Left forelimb (tissue), 1 donor: ENCODE measurements around the gene TMEM161B.
"Not testable (repeated sequence)": the region's sequence is repeated elsewhere in the genome, so short reads cannot be mapped to it uniquely, and the experiment has no call there.

ENCODE experiments used
- DNase-seq: peaks from one replicate; pipeline ENCODE4 v3.0.0-alpha.2; 2018; ENCODE audit warnings: low spot score

Gene TMEM161B

GRCh38 chr5:88248743-88249540 is 19.7 kb downstream of the TMEM161B start:
- DNase-seq: no peak

GRCh38 chr5:88248094-88248493 is 20.6 kb downstream of the TMEM161B start:
- no peak for DNase-seq

GRCh38 chr5:88245893-88246244 is 22.8 kb downstream of the TMEM161B start:
- DNase-seq: no peak

GRCh38 chr5:88245241-88245892 is 23.3 kb downstream of the TMEM161B start:
- no peak for DNase-seq

GRCh38 chr5:88244686-88245085 is 24.0 kb downstream of the TMEM161B start:
- DNase-seq: no peak

GRCh38 chr5:88243493-88243892 is 25.2 kb downstream of the TMEM161B start:
- not testable (repeated sequence) for DNase-seq

GRCh38 chr5:88238732-88239131 is 29.9 kb downstream of the TMEM161B start:
- no peak for DNase-seq

GRCh38 chr5:88236866-88237642 is 31.6 kb downstream of the TMEM161B start:
- no peak for DNase-seq

- no peak for DNase-seq
These were observed 32.8 kb downstream of the TMEM161B start for GRCh38 chr5:88235828-88236227.

GRCh38 chr5:88235346-88235745 is 33.3 kb downstream of the TMEM161B start:
- DNase-seq: no peak

GRCh38 chr5:88230546-88231066 is 38.0 kb downstream of the TMEM161B start:
- no peak for DNase-seq

GRCh38 chr5:88226881-88227450 is 41.7 kb downstream of the TMEM161B start:
- DNase-seq: no peak

GRCh38 chr5:88214655-88215054 is 54.0 kb downstream of the TMEM161B start:
- no peak for DNase-seq

- DNase-seq: no peak
These were observed 61.1 kb downstream of the TMEM161B start for GRCh38 chr5:88207575-88207974.

GRCh38 chr5:88203981-88204750 is 64.5 kb downstream of the TMEM161B start:
- DNase-seq: no peak

GRCh38 chr5:88195636-88196035 is 73.0 kb downstream of the TMEM161B start:
- no peak for DNase-seq

GRCh38 chr5:88193896-88194295 is 74.7 kb downstream of the TMEM161B start:
- DNase-seq: no peak

GRCh38 chr5:88190106-88190834 is 78.4 kb downstream of the TMEM161B start:
- no peak for DNase-seq

GRCh38 chr5:88189484-88189883 is 79.2 kb downstream of the TMEM161B start:
- not testable (repeated sequence) for DNase-seq

GRCh38 chr5:88188458-88189132 is 80.0 kb downstream of the TMEM161B start:
- no peak for DNase-seq
